ENCODE measurements around the gene C5orf24. TPM values are rescaled to one million over a fixed set of nuclear protein-coding genes. Genes with fewer than 3 reads are reported as not detected.

Gene C5orf24
- polyA plus RNA-seq, 3 donors = 5.6 to 17.1 (median 6.6) TPM

- H3K9me3 Mint-ChIP-seq = no peaks in the 10 kb centered on the region
- Histone ChIP-seq H3K4me2 (replicated peaks; ENCODE audit: extremely low read depth, low read length, poor library complexity, severe bottlenecking) (no peak overlapping the region), H3K4me3 (replicated peaks in 1 of 3; ENCODE audit: low read depth in 2 of 3, low read length in 3 of 3) (no peak overlapping the region), H2AFZ (ENCODE audit: insufficient read depth, low read depth, low read length, poor library complexity, severe bottlenecking) (no peak overlapping the region), H3K27me3 (ENCODE audit: control insufficient read depth in 2 of 2, insufficient read depth in 2 of 2, low read length in 2 of 2) (no peaks in the 10 kb centered on the region), H3K4me1 (ENCODE audit: control insufficient read depth in 1 of 2, insufficient read depth in 2 of 2, low read length in 2 of 2) (no peaks in the 10 kb centered on the region), H3K79me2 (ENCODE audit: insufficient read depth, low read length) (no peaks in the 10 kb centered on the region), H4K20me1 (ENCODE audit: insufficient read depth, low read length) (no peaks in the 10 kb centered on the region), H3K36me3 (replicated peaks in 1 of 2; ENCODE audit: control insufficient read depth in 1 of 2, insufficient read depth in 2 of 2, low read length in 2 of 2) (peaks cover 41 to 70% of the 10 kb centered on the region in 2 donors), H3K27ac (ENCODE audit: low read depth in 1 of 2, low read length in 2 of 2) (no peak overlapping the region), H3K9ac (ENCODE audit: insufficient read depth, low read length, poor library complexity, severe bottlenecking) (no peak overlapping the region), H3K9me3 (replicated peaks in 1 of 2; ENCODE audit: control insufficient read depth in 1 of 2, insufficient read depth in 1 of 2, low read length in 2 of 2) (no peaks in the 10 kb centered on the region)
- intact Hi-C loops (cut with micrococcal nuclease) = no loop called here
- no peak overlapping the region for H3K27ac Mint-ChIP-seq
- peaks cover 37 to 72% of the 10 kb centered on the region in 2 donors for H3K36me3 Mint-ChIP-seq
- H3K4me1 Mint-ChIP-seq = no peaks in the 10 kb centered on the region
- no peak for TF ChIP-seq CTCF (IDR thresholded peaks at IDR 0.05)
- WGBS (ENCODE audit: insufficient coverage) = 100% methylated on average over 1 of the region's 3 CpGs
- DNase-seq = no peak
- peaks cover 0 to 2% (median 0%) of the 10 kb centered on the region in 3 donors for H3K27me3 Mint-ChIP-seq (ENCODE audit: low read depth in 3 of 3)
- no peak overlapping the region for H3K4me3 Mint-ChIP-seq
Measured at GRCh38 chr5:134833340-134834032, 12.3 kb upstream of the C5orf24 start.

- peaks cover 0 to 2% (median 0%) of the 10 kb centered on the region in 7 donors for H3K9me3 Mint-ChIP-seq
- H4K20me1 ChIP-seq (ENCODE audit: insufficient read depth, low read length) = no peaks in the 10 kb centered on the region
- H3K4me3 ChIP-seq (replicated peaks in 1 of 3; ENCODE audit: low read depth in 2 of 3, low read length in 3 of 3) = no peak overlapping the region
- no peaks in the 10 kb centered on the region for H3K79me2 ChIP-seq (ENCODE audit: insufficient read depth, low read length)
- no peaks in the 10 kb centered on the region for H3K4me1 ChIP-seq (ENCODE audit: control insufficient read depth in 1 of 2, insufficient read depth in 2 of 2, low read length in 2 of 2)
- no peak overlapping the region for H2AFZ ChIP-seq (ENCODE audit: insufficient read depth, low read depth, low read length, poor library complexity, severe bottlenecking)
- no peaks in the 10 kb centered on the region for H3K9me3 ChIP-seq (replicated peaks in 1 of 2; ENCODE audit: control insufficient read depth in 1 of 2, insufficient read depth in 1 of 2, low read length in 2 of 2)
- no peak overlapping the region for H3K4me3 Mint-ChIP-seq
- H3K36me3 ChIP-seq (replicated peaks in 1 of 2; ENCODE audit: control insufficient read depth in 1 of 2, insufficient read depth in 2 of 2, low read length in 2 of 2) = peaks cover 37 to 76% of the 10 kb centered on the region in 2 donors
- intact Hi-C loops (cut with micrococcal nuclease) = no loop called here
- no peak overlapping the region for H3K4me2 ChIP-seq (replicated peaks; ENCODE audit: extremely low read depth, low read length, poor library complexity, severe bottlenecking)
- no peaks in the 10 kb centered on the region for H3K4me1 Mint-ChIP-seq
- no peak overlapping the region for H3K27ac Mint-ChIP-seq
- no peak for TF ChIP-seq CTCF (IDR thresholded peaks at IDR 0.05)
- H3K27me3 Mint-ChIP-seq (ENCODE audit: low read depth in 3 of 3) = peaks cover 0 to 2% (median 0%) of the 10 kb centered on the region in 3 donors
- WGBS (ENCODE audit: insufficient coverage) = no CpG with 5 or more reads among the region's 2 CpGs
- no peak overlapping the region for H3K9ac ChIP-seq (ENCODE audit: insufficient read depth, low read length, poor library complexity, severe bottlenecking)
- no peak overlapping the region for H3K27ac ChIP-seq (ENCODE audit: low read depth in 1 of 2, low read length in 2 of 2)
- no peak for DNase-seq
- H3K27me3 ChIP-seq (ENCODE audit: control insufficient read depth in 2 of 2, insufficient read depth in 2 of 2, low read length in 2 of 2) = no peaks in the 10 kb centered on the region
- H3K36me3 Mint-ChIP-seq = peaks cover 39 to 82% of the 10 kb centered on the region in 2 donors
Measured at GRCh38 chr5:134835623-134836022, 10.1 kb upstream of the C5orf24 start.

Data from CD14-positive monocyte (primary cell).